ENCODE data around the gene DNAH3. TPM values are rescaled to one million over a fixed set of nuclear protein-coding genes. Genes with fewer than 3 reads are reported as not detected.
A peak's percentile ranks its signal among the peaks of the same experiment; 100 is the strongest.

Gene DNAH3
- polyA plus RNA-seq, 2 of the 4 experiments (the other 2 are of a cell fraction), result 0.37 to 0.81 TPM

- FAIRE-seq (no peak), DNase-seq (ENCODE audit: low read depth in 1 of 2, low spot score in 1 of 2) (no peak), ATAC-seq (no peak)
- ChIA-PET CTCF (no interaction called here), POLR2A (no interaction called here)
- 79% methylated on average over 9 of the region's 9 CpGs for WGBS (ENCODE audit: missing lambda C conversion rate)
- no peak overlapping the region for H3K4me2 ChIP-seq
- H3K27ac ChIP-seq, result no peak overlapping the region
- H3K4me3 ChIP-seq, result no peak overlapping the region
- peaks cover 14% of the 10 kb centered on the region for H3K4me1 ChIP-seq
- TF ChIP-seq, protein P1, sequence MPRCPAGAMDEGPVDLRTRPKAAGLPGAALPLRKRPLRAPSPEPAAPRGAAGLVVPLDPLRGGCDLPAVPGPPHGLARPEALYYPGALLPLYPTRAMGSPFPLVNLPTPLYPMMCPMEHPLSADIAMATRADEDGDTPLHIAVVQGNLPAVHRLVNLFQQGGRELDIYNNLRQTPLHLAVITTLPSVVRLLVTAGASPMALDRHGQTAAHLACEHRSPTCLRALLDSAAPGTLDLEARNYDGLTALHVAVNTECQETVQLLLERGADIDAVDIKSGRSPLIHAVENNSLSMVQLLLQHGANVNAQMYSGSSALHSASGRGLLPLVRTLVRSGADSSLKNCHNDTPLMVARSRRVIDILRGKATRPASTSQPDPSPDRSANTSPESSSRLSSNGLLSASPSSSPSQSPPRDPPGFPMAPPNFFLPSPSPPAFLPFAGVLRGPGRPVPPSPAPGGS (IDR thresholded peaks at IDR 0.05), result no peak
- TF ChIP-seq HEYL (CRISPR knock-in tag; IDR thresholded peaks at IDR 0.05) (no peak), ATOH8 (CRISPR knock-in tag; IDR thresholded peaks at IDR 0.05; ENCODE audit: low read depth) (no peak), CBX2 (IDR thresholded peaks at IDR 0.05; ENCODE audit: borderline replicate concordance, low read depth) (no peak), EP300 (IDR thresholded peaks at IDR 0.05) (no peak), POLR2AphosphoS2 (conservative IDR thresholded peaks at IDR 0.05; ENCODE audit: low read length) (no peak), PHF8 (IDR thresholded peaks at IDR 0.05; ENCODE audit: borderline replicate concordance, low read depth) (no peak), HOXB5 (CRISPR knock-in tag; IDR thresholded peaks at IDR 0.05) (no peak), NR3C1 (IDR thresholded peaks at IDR 0.05) (no peak), ZFP36 (IDR thresholded peaks at IDR 0.05; ENCODE audit: borderline replicate concordance, partially characterized antibody) (no peak), MAX (IDR thresholded peaks at IDR 0.05) (no peak), MAFK (IDR thresholded peaks at IDR 0.05; ENCODE audit: partially characterized antibody) (no peak), RAD21 (conservative IDR thresholded peaks at IDR 0.05 in 1 of 2, IDR thresholded peaks at IDR 0.05 in 1 of 2) (no peak), TFCP2L1 (CRISPR knock-in tag; IDR thresholded peaks at IDR 0.05) (no peak)
- TF ChIP-seq, protein P2, sequence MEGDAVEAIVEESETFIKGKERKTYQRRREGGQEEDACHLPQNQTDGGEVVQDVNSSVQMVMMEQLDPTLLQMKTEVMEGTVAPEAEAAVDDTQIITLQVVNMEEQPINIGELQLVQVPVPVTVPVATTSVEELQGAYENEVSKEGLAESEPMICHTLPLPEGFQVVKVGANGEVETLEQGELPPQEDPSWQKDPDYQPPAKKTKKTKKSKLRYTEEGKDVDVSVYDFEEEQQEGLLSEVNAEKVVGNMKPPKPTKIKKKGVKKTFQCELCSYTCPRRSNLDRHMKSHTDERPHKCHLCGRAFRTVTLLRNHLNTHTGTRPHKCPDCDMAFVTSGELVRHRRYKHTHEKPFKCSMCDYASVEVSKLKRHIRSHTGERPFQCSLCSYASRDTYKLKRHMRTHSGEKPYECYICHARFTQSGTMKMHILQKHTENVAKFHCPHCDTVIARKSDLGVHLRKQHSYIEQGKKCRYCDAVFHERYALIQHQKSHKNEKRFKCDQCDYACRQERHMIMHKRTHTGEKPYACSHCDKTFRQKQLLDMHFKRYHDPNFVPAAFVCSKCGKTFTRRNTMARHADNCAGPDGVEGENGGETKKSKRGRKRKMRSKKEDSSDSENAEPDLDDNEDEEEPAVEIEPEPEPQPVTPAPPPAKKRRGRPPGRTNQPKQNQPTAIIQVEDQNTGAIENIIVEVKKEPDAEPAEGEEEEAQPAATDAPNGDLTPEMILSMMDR (IDR thresholded peaks at IDR 0.05), result no peak
- H3K9me3 ChIP-seq, result peaks cover 3% of the 10 kb centered on the region; the same call in 1 of the 3 replicates
These were observed 46.4 kb downstream of the DNAH3 start for GRCh38 chr16:21103941-21104860.

DNA sequence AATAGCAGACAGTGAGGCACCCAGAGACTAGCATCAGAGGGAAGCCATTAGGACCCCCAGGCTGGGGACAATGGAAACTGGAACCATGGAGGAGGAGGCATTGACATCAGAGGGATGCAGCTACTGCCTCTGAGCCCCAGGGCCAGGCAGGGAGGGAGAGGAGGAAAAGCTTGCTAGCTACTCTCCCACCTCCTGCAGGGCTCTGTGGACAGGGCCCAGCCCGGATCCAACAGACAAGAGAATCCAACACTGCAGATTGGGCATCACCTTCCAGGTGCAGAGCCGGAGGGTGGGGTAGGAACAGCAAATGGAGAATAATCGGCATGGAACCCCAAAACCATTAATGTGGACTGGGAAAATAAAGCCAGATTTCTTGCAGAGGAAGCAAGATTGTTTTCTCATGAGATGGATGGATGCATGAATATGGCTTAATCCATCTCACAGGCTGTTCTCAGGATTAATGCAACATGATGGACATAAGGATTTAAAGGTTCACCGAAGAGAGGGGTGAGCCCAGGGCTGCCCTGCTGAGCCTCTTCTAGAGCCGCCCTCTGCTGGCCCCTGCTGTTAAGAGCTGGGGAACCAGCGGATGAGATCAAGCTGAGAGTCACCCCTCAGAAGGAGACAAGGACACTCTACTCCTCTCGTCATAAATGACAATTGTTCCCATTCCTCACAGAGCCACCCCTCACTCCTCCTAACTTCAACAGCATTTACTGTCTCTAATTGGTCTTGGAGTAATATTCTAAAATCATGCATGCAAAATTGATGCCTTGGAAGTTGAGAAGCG is 48.8 kb downstream of the DNAH3 start:
- ChIA-PET CTCF (interaction anchor here (0.7 to 7.0 kb wide), 6 partner anchors 9 to 324 kb away, joined by 3 to 66 read pairs (median 4); no protein-coding TSS in a partner anchor), POLR2A (no interaction called here)
- no peak overlapping the region for H3K4me2 ChIP-seq
- ATAC-seq (peak; percentile 88 to 94), DNase-seq (ENCODE audit: low read depth in 1 of 2, low spot score in 1 of 2) (peak; percentile 50 to 53), FAIRE-seq (no peak)
- no peak overlapping the region for H3K4me3 ChIP-seq
- peaks cover 3% of the 10 kb centered on the region; the same call in 1 of the 3 replicates for H3K9me3 ChIP-seq
- WGBS (ENCODE audit: missing lambda C conversion rate), result 65% methylated on average over 8 of the region's 8 CpGs
- 0 out of 6 replicates have a peak overlapping the region, but pooled peaks of 1 of the 2 experiments have one; percentile 31 for H3K27ac ChIP-seq
- H3K4me1 ChIP-seq, result peaks cover 14% of the 10 kb centered on the region
- TF ChIP-seq FOXS1 (CRISPR knock-in tag; IDR thresholded peaks at IDR 0.05), result no peak
- no peak for TF ChIP-seq EP300 (IDR thresholded peaks at IDR 0.05)
- no peak for TF ChIP-seq ZSCAN20 (CRISPR knock-in tag; IDR thresholded peaks at IDR 0.05)
- TF ChIP-seq REST (IDR thresholded peaks at IDR 0.05), result no peak
- TF ChIP-seq, protein P3, sequence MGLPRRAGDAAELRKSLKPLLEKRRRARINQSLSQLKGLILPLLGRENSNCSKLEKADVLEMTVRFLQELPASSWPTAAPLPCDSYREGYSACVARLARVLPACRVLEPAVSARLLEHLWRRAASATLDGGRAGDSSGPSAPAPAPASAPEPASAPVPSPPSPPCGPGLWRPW (IDR thresholded peaks at IDR 0.05), result no peak
- no peak for TF ChIP-seq KDM1A (IDR thresholded peaks at IDR 0.05; ENCODE audit: low read depth)
- no peak for TF ChIP-seq SREBF2 (IDR thresholded peaks at IDR 0.05)
- no peak for TF ChIP-seq ZC3H11A (IDR thresholded peaks at IDR 0.05)
- TF ChIP-seq NR3C1 (IDR thresholded peaks at IDR 0.05), result no peak
- TF ChIP-seq SMC3 (IDR thresholded peaks at IDR 0.05), result peak; percentile 56
- TF ChIP-seq TP53 (CRISPR knock-in tag; IDR thresholded peaks at IDR 0.05), result no peak
- peak; percentile 40 to 65; a peak in 4 of 5 replicates for TF ChIP-seq RAD21 (conservative IDR thresholded peaks at IDR 0.05 in 1 of 2, IDR thresholded peaks at IDR 0.05 in 1 of 2)
- TF ChIP-seq CBX8 (IDR thresholded peaks at IDR 0.05), result no peak
- no peak for TF ChIP-seq FOSB (CRISPR knock-in tag; IDR thresholded peaks at IDR 0.05)
- TF ChIP-seq CHD4 (IDR thresholded peaks at IDR 0.05; ENCODE audit: borderline replicate concordance), result no peak
- TF ChIP-seq HEYL (CRISPR knock-in tag; IDR thresholded peaks at IDR 0.05), result no peak
